ENCODE results near the gene NFYB.
"Not testable (repeated sequence)": the region's sequence is repeated elsewhere in the genome, so short reads cannot be mapped to it uniquely, and the experiment has no call there.

NFYB gene

GRCh38 chr12:104155711-104156555, 17.9 kb upstream of the NFYB start:
- DNase-seq: no peak

GRCh38 chr12:104154806-104155205, 16.8 kb upstream of the NFYB start:
- DNase-seq: no peak

- no peak for DNase-seq
Measured at GRCh38 chr12:104154286-104154685, 16.3 kb upstream of the NFYB start.

GRCh38 chr12:104152685-104153241, 14.8 kb upstream of the NFYB start:
- no peak for DNase-seq

GRCh38 chr12:104150416-104150815, 12.4 kb upstream of the NFYB start:
- no peak for DNase-seq

DNA sequence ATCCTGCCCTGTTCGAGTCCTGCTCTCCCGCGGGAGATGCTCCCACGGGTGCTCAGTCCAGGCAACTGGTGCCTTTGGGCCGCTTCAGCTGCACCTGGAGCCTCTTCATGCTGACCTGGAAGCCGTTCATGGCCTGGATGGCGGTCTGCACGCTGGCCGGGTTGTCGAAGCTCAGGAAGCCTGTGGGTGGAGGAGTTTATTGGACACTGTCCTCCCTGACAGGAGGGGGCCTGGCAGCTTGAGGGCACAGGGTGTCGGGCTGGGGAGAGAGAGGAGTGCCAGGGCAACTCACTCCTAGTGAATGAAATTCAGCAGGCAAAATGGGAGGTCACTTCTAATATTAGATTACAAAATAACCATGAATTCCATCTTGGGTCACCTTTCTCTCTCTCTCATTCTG, 9.3 kb upstream of the NFYB start:
- DNase-seq: no peak

GRCh38 chr12:104143918-104144317, 5.9 kb upstream of the NFYB start:
- DNase-seq: no peak

DNA sequence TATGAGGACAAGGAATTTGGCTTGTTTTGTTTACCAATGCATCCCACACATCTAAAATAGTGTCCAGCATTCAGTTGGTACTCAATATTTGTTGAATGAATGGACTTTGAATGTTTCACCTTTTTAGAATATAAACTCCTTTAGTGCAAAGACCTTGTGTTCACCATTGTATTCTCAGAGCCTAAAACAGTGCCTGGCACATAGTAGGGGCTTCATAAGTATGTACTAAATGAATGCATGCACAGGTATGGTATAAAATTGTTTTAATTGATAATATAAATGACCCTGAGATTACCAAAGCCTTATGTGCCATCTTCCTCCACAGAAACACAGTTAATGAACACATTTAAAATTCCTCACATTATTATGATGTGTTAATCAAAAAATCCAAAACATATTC, 5.0 kb upstream of the NFYB start:
- DNase-seq: no peak

- DNase-seq: no peak
Measured at GRCh38 chr12:104142543-104142942, 4.5 kb upstream of the NFYB start.

- DNase-seq: no peak
Measured at GRCh38 chr12:104138797-104139152, 765 bp upstream of the NFYB start.

DNA sequence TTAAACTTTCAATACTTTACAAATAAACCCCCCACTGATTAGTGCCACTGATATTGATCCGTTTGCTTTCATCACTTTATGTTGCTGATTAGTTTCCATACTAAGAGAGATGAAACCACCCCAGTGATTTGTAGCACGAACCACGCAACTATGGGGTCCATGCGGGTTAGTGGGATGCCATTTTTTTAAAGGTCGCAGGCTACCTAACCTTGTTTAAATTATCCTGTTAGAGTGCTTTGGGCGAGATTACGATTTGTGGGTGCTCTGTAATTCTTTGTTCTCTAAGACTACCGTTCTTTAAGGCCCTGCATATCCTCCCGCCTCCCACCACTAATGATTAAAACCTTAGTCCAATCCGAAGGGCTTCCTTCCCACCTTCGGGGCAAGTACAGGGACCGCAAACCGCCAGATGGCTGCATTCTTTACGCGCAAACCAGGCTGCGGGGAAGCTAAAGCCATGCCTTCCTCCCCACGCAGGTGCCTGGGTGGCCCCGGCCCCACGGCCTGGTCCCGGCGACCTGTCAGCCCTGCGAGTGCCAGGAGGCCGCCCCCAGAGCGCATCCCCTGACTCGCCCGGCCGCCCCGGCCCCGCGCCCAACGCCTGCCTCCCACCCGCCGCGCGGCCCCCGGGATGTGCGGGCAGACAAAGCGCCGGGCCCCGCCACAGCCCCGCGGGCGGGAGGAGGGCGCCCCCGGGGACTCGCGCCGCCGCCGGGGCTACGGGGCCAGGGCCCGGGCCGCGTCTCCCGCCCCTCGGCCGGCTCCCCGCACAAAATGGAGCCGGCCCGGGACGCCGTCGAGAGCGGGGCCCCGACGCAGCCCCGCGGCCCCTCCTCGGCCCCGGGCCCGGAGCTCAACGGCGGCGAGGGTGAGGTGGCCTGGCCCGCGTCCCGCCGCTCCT, 759 bp downstream of the NFYB start:
- peak; percentile 52 to 57 for DNase-seq

GRCh38 chr12:104136577-104136976, 1.4 kb downstream of the NFYB start:
- no peak for DNase-seq

GRCh38 chr12:104134882-104135281, 3.1 kb downstream of the NFYB start:
- no peak for DNase-seq

DNA sequence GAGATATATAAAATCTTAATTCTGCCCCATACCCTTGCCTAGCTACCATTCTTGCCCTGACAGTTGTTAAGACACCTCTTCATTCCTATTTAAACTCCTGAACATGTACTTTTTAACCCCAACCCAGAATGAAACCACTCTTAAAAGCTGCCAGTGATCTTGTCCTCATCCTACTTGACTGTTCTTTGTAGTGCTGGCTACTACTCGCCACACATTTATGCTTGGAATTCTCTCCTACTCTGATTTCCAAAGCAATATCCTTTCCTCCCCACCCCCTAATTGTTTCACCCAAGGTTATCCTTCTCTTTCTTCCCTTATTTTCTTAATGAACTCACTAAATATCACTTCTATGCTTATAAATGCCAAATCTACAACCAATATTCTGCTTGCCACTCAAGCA, 4.1 kb downstream of the NFYB start:
- no peak for DNase-seq

GRCh38 chr12:104133321-104133720, 4.7 kb downstream of the NFYB start:
- no peak for DNase-seq

DNA sequence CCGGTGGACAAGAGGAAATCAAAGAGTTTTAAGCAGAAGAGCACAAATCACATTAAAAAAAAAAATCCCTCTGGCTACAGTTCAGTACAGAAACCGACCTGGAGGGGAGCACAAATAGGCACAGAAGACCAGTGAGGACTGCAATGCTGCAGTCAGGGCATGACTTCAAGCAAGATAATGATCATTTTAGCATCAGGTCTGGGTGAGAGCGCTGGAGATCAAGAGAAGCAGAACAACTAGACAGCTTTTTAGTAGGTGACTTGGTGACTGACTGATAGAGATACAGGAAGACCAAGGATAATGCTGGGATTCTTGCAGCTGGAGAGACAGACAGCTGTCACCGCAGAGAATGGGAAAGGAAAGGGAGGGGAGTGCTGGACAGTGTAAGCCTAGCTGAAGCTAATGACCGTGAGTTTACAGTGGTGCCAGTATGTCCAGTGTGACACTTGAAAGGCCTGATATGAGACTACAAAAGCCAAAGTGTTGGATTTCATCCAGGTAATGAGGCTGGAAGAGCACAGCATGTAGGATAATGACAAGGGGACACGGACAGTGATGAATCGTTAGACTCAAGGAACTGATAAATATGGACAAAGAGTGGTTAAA, 5.6 kb downstream of the NFYB start:
- no peak for DNase-seq

DNA sequence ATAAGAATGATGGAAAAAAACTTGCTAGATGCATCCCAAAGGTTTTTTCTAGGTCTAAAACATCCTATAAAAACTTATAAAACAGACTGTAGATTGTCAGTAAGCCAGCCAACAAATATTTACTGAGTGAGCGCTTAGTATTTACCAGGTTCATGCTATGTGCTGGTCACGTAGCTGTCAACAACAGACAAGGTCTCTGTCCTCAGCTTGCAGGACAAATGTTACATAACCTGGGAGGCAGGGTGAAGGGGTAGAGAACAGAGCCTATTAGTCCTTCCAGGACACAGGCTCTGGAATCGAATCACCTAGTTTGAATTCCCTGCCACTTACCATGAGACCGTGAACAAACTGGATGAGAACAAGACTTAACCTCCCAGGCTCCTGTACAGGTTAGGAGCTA, 6.4 kb downstream of the NFYB start:
- DNase-seq: no peak

DNA sequence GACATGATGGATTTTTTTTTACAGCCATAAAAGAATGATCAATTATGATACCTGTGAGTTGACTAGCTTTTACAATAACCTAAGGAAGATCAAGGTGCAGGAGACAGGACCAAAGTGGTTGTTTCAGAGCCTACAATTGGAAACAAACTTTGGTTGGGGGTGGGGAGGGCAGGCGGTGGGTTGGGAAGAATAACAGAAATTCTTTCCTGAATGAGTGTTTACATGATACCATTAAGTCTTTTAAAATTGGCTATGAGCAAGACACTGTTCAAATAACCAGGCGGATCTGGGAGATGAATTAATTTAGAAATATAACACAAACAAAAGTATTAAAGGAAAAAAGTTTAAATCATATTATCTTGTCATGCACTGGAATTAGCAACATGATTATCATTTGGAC, 7.2 kb downstream of the NFYB start:
- DNase-seq: no peak

- no peak for DNase-seq
Measured at GRCh38 chr12:104126548-104126947, 11.5 kb downstream of the NFYB start.

GRCh38 chr12:104122298-104122697, 15.7 kb downstream of the NFYB start:
- no peak for DNase-seq

GRCh38 chr12:104121001-104121400, 17.0 kb downstream of the NFYB start:
- no peak for DNase-seq

GRCh38 chr12:104115587-104115975, 22.4 kb downstream of the NFYB start:
- no peak for DNase-seq

DNA sequence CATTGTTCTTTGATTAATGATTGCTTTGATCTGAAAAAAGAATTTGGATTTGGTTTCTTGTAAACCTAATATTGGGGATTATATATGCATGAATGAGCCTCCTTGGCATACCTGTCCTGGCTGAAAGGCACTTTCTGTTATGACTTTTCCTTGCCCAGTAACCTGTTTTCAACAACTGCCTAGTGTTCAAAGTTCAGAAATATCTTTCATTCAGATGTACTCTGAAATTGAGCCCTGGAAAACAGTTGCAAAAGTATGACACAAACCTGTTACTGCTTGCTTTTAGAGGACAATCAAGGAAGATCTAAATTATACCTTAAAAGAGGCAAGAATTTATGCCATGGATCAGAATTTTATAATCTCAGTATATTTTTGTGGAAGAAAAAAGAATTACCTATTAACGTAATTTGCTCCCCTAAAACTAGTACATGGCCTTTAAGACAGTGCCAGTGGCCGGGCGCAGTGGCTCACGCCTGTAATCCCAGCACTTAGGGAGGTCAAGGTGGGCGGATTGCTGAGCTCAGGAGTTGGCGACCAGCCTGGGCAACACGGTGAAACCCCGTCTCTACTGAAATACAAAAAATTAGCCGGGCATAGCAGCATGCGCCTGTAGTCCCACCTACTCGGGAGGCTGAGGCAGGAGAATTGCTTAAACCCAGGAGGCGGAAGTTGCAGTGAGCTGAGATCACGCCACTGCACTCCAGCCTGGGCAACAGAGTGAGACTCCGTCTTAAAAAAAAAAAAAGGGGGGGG, 23.0 kb downstream of the NFYB start:
- DNase-seq: not testable (repeated sequence)
